ENCODE data around the gene CCDC158.

Gene CCDC158

DNA sequence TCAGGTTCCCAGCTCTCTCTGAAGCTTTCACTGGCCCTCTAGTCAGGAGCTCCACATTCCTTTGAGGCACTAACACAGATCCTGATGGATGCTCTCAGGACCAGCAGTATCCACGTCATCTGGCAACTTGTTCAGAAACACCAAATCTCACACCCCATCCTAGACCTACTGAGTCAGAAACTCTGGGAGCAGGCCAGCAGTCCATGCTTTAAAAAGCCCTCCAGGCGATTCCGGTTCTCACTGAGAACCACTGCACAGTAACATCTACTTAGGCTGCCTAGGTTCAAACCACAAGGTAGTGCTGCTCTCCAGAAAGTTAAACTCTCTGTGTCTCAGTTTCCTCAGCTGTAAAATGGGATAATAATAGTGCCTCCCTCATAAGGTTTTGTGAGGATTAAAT is 55.3 kb downstream of the CCDC158 start:
- no CpG with 5 or more reads among the region's 3 CpGs for WGBS, 2 donors (ENCODE audit: extremely low coverage in 2 of 2, insufficient read length in 2 of 2, insufficient replicate concordance in 1 of 2)
- Histone ChIP-seq H2AFZ (ENCODE audit: low read length) (no peak overlapping the region), H4K8ac (ENCODE audit: low read depth, low read length) (no peak overlapping the region), H4K91ac (ENCODE audit: low read depth, low read length, poor library complexity) (no peak overlapping the region), H3K79me1 (ENCODE audit: low read depth, low read length) (no peaks in the 10 kb centered on the region), H3K18ac (ENCODE audit: low read length) (no peak overlapping the region), H2BK15ac (ENCODE audit: low read length) (no peak overlapping the region), H2BK5ac (ENCODE audit: low read length) (no peak overlapping the region), H2BK12ac (ENCODE audit: low read length) (no peak overlapping the region), H3K27ac (replicated peaks; ENCODE audit: low read length) (no peak overlapping the region), H3K9me3 (replicated peaks in 1 of 2; ENCODE audit: control insufficient read depth in 2 of 2, insufficient read depth in 1 of 2, low read depth in 1 of 2, low read length in 2 of 2) (no peaks in the 10 kb centered on the region), H3K4me1 (ENCODE audit: control insufficient read depth in 2 of 2, insufficient read depth in 1 of 2, low read depth in 1 of 2, low read length in 2 of 2) (no peaks in the 10 kb centered on the region), H3K9ac (ENCODE audit: low read depth, low read length, poor library complexity) (no peak overlapping the region), H2AK5ac (ENCODE audit: low read depth, low read length) (no peak overlapping the region), H3K27me3 (ENCODE audit: control insufficient read depth in 3 of 3, insufficient read depth in 3 of 3, low read depth in 1 of 3, low read length in 3 of 3) (peaks cover 0 to 36% (median 0%) of the 10 kb centered on the region in 3 experiments), H3K4me3 (ENCODE audit: low read length in 2 of 2) (no peak overlapping the region), H3K36me3 (replicated peaks in 1 of 2; ENCODE audit: control insufficient read depth in 2 of 2, insufficient read depth in 2 of 2, low read length in 2 of 2) (no peaks in the 10 kb centered on the region), H2BK120ac (ENCODE audit: low read depth, low read length) (no peak overlapping the region), H3K4me2 (ENCODE audit: insufficient read depth, low read length, poor library complexity, severe bottlenecking) (no peak overlapping the region), H3K23ac (ENCODE audit: low read depth, low read length, poor library complexity) (no peak overlapping the region), H3K4ac (ENCODE audit: low read length) (no peak overlapping the region), H3K14ac (ENCODE audit: low read length) (no peak overlapping the region)
- DNase-seq (ENCODE audit: low spot score): no peak

DNA sequence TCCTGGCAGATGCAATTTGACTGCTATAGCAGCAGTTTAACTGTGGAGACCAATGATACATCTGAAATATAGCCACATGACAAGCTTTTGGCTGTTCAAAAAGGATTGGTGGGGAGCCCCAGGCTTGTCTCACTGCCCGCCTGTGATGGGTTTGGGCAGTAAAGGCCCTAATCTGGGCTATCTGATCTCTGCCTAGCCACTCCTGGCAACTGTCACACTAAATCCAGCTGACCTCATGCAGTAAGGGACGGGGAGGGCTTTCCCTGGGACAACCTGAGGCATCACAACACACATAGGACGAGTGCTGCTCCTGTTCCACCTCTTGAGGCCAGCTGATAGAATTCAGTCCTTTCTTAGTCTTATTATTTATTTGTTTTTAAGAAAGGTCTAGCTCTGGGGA is 56.2 kb downstream of the CCDC158 start:
- Histone ChIP-seq H4K8ac (ENCODE audit: low read depth, low read length) (no peak overlapping the region), H2BK5ac (ENCODE audit: low read length) (no peak overlapping the region), H3K4me2 (ENCODE audit: insufficient read depth, low read length, poor library complexity, severe bottlenecking) (no peak overlapping the region), H3K27ac (replicated peaks; ENCODE audit: low read length) (no peak overlapping the region), H3K4ac (ENCODE audit: low read length) (no peak overlapping the region), H3K18ac (ENCODE audit: low read length) (no peak overlapping the region), H2BK15ac (ENCODE audit: low read length) (no peak overlapping the region), H3K4me3 (ENCODE audit: low read length in 2 of 2) (no peak overlapping the region), H2BK12ac (ENCODE audit: low read length) (no peak overlapping the region), H3K23ac (ENCODE audit: low read depth, low read length, poor library complexity) (no peak overlapping the region), H3K4me1 (ENCODE audit: control insufficient read depth in 2 of 2, insufficient read depth in 1 of 2, low read depth in 1 of 2, low read length in 2 of 2) (no peaks in the 10 kb centered on the region), H3K9ac (ENCODE audit: low read depth, low read length, poor library complexity) (no peak overlapping the region), H3K36me3 (replicated peaks in 1 of 2; ENCODE audit: control insufficient read depth in 2 of 2, insufficient read depth in 2 of 2, low read length in 2 of 2) (no peaks in the 10 kb centered on the region), H3K79me1 (ENCODE audit: low read depth, low read length) (no peaks in the 10 kb centered on the region), H4K91ac (ENCODE audit: low read depth, low read length, poor library complexity) (no peak overlapping the region), H3K9me3 (replicated peaks in 1 of 2; ENCODE audit: control insufficient read depth in 2 of 2, insufficient read depth in 1 of 2, low read depth in 1 of 2, low read length in 2 of 2) (peaks cover 0 to 7% of the 10 kb centered on the region in 2 donors), H3K27me3 (ENCODE audit: control insufficient read depth in 3 of 3, insufficient read depth in 3 of 3, low read depth in 1 of 3, low read length in 3 of 3) (peaks cover 0 to 27% (median 0%) of the 10 kb centered on the region in 3 experiments), H2AK5ac (ENCODE audit: low read depth, low read length) (no peak overlapping the region), H2AFZ (ENCODE audit: low read length) (no peak overlapping the region), H3K14ac (ENCODE audit: low read length) (no peak overlapping the region), H2BK120ac (ENCODE audit: low read depth, low read length) (no peak overlapping the region)
- no peak for DNase-seq (ENCODE audit: low spot score)
- WGBS, 2 donors (ENCODE audit: extremely low coverage in 2 of 2, insufficient read length in 2 of 2, insufficient replicate concordance in 1 of 2): no CpG with 5 or more reads among the region's 3 CpGs

DNA sequence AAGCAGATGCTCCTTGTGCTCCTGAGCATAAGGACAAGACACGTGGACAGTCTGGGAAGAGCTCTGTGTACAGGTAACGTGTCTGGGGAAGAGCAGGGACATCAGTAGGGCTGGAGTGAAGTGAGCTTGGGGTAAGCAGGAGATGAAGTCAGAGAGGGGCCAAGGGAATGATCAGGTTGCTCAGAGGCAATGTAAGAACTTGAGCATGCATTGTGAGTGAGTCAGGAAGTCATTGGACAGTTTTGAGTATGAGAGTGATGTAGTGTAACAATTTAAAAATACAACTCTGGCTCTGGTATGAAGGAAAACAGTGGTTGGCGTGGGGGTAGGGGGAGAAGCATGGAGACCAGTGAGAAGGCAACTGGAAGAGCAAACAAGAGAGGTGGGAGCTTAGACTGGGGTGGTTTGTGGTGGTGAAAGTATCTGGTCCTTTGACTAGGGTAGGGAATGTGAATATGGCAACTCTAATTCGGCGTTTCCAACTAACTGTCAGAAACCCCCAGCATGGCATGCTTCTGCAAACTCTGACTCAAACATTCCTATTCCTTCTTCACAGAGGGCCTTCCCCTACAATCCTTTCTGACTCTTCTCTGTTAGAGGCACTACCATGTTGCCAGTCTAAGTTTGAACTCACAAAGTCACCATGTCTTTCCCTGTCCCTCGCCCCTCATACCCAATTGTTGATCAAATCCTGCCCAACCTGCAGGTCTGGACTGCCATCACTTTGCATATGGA is 57.2 kb downstream of the CCDC158 start:
- Histone ChIP-seq H2BK12ac (ENCODE audit: low read length) (no peak overlapping the region), H3K36me3 (replicated peaks in 1 of 2; ENCODE audit: control insufficient read depth in 2 of 2, insufficient read depth in 2 of 2, low read length in 2 of 2) (no peaks in the 10 kb centered on the region), H3K18ac (ENCODE audit: low read length) (no peak overlapping the region), H3K27me3 (ENCODE audit: control insufficient read depth in 3 of 3, insufficient read depth in 3 of 3, low read depth in 1 of 3, low read length in 3 of 3) (peaks cover 0 to 25% (median 0%) of the 10 kb centered on the region in 3 experiments), H2AFZ (ENCODE audit: low read length) (no peak overlapping the region), H3K9me3 (replicated peaks in 1 of 2; ENCODE audit: control insufficient read depth in 2 of 2, insufficient read depth in 1 of 2, low read depth in 1 of 2, low read length in 2 of 2) (peaks cover 0 to 7% of the 10 kb centered on the region in 2 donors), H3K27ac (replicated peaks; ENCODE audit: low read length) (no peak overlapping the region), H3K4ac (ENCODE audit: low read length) (no peak overlapping the region), H3K4me2 (ENCODE audit: insufficient read depth, low read length, poor library complexity, severe bottlenecking) (no peak overlapping the region), H2BK15ac (ENCODE audit: low read length) (no peak overlapping the region), H3K23ac (ENCODE audit: low read depth, low read length, poor library complexity) (no peak overlapping the region), H3K14ac (ENCODE audit: low read length) (no peak overlapping the region), H3K4me1 (ENCODE audit: control insufficient read depth in 2 of 2, insufficient read depth in 1 of 2, low read depth in 1 of 2, low read length in 2 of 2) (no peaks in the 10 kb centered on the region), H4K91ac (ENCODE audit: low read depth, low read length, poor library complexity) (no peak overlapping the region), H3K79me1 (ENCODE audit: low read depth, low read length) (no peaks in the 10 kb centered on the region), H2AK5ac (ENCODE audit: low read depth, low read length) (no peak overlapping the region), H2BK5ac (ENCODE audit: low read length) (no peak overlapping the region), H3K4me3 (ENCODE audit: low read length in 2 of 2) (peak overlapping the region in 1 of 2 donors; percentile 44), H2BK120ac (ENCODE audit: low read depth, low read length) (no peak overlapping the region), H3K9ac (ENCODE audit: low read depth, low read length, poor library complexity) (no peak overlapping the region), H4K8ac (ENCODE audit: low read depth, low read length) (no peak overlapping the region)
- no peak for DNase-seq (ENCODE audit: low spot score)
- no CpG with 5 or more reads among the region's 6 CpGs for WGBS, 2 donors (ENCODE audit: extremely low coverage in 2 of 2, insufficient read length in 2 of 2, insufficient replicate concordance in 1 of 2)

DNA sequence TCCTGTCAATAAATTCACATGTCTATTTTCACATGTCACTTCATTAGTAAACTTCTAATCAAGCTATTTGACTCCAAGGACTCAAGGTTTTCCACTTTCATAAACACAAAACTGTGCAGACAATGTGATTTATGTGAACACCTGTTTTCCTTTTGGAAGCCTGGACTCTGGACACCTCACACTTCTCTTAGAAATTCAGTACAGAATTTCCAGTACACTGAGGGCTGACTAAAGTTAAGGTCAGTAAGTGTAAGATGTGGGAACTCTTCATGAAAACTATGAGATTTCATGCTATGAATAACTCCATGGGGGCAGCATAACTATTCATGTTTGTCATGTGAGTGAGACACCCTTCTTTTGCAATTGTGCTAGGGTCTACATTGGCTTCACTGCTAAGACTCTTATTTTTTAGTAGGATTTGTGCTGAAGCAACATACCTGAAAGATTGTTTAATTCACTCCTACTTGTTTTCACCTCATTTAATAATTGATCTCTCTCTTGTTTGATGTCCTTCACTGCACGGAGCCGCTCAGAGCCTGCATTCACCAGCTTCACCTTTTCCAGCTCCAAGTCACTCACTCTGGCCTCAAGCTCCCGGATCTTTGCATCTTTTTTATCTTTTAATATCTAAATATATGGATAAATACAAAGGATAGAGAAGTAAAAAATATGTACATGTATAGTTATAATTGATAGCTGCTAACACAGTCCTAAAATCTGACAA is 59.1 kb downstream of the CCDC158 start:
- no peaks in the 10 kb centered on the region for H3K79me1 ChIP-seq (ENCODE audit: low read depth, low read length)
- no peaks in the 10 kb centered on the region for H3K4me1 ChIP-seq (ENCODE audit: control insufficient read depth in 2 of 2, insufficient read depth in 1 of 2, low read depth in 1 of 2, low read length in 2 of 2)
- H2AK5ac ChIP-seq (ENCODE audit: low read depth, low read length): no peak overlapping the region
- H2BK12ac ChIP-seq (ENCODE audit: low read length): no peak overlapping the region
- no peak overlapping the region for H4K8ac ChIP-seq (ENCODE audit: low read depth, low read length)
- H3K18ac ChIP-seq (ENCODE audit: low read length): no peak overlapping the region
- no peak overlapping the region for H3K9ac ChIP-seq (ENCODE audit: low read depth, low read length, poor library complexity)
- H2BK5ac ChIP-seq (ENCODE audit: low read length): no peak overlapping the region
- peaks cover 2 to 7% of the 10 kb centered on the region in 2 donors for H3K9me3 ChIP-seq (replicated peaks in 1 of 2; ENCODE audit: control insufficient read depth in 2 of 2, insufficient read depth in 1 of 2, low read depth in 1 of 2, low read length in 2 of 2)
- H4K91ac ChIP-seq (ENCODE audit: low read depth, low read length, poor library complexity): no peak overlapping the region
- H3K4me3 ChIP-seq (ENCODE audit: low read length in 2 of 2): no peak overlapping the region
- no peak overlapping the region for H3K4me2 ChIP-seq (ENCODE audit: insufficient read depth, low read length, poor library complexity, severe bottlenecking)
- no peak overlapping the region for H3K14ac ChIP-seq (ENCODE audit: low read length)
- no peak overlapping the region for H2AFZ ChIP-seq (ENCODE audit: low read length)
- H3K27ac ChIP-seq (replicated peaks; ENCODE audit: low read length): no peak overlapping the region
- H3K4ac ChIP-seq (ENCODE audit: low read length): no peak overlapping the region
- H2BK15ac ChIP-seq (ENCODE audit: low read length): no peak overlapping the region
- WGBS, 2 donors (ENCODE audit: extremely low coverage in 2 of 2, insufficient read length in 2 of 2, insufficient replicate concordance in 1 of 2): no CpG with 5 or more reads among the region's 3 CpGs
- no peak for DNase-seq (ENCODE audit: low spot score)
- no peak overlapping the region for H2BK120ac ChIP-seq (ENCODE audit: low read depth, low read length)
- no peaks in the 10 kb centered on the region for H3K36me3 ChIP-seq (replicated peaks in 1 of 2; ENCODE audit: control insufficient read depth in 2 of 2, insufficient read depth in 2 of 2, low read length in 2 of 2)
- H3K23ac ChIP-seq (ENCODE audit: low read depth, low read length, poor library complexity): no peak overlapping the region
- peaks cover 0 to 15% (median 0%) of the 10 kb centered on the region in 3 experiments for H3K27me3 ChIP-seq (ENCODE audit: control insufficient read depth in 3 of 3, insufficient read depth in 3 of 3, low read depth in 1 of 3, low read length in 3 of 3)
